Skeletal muscle cell (primary cell): ENCODE measurements around the gene PLA2G4A.

Source experiments
- DNase-seq: peaks from one replicate; pipeline ENCODE4 v3.0.0-alpha.2; 2010; ENCODE audit warnings: low read depth
- H3K4me3 ChIP-seq: 2 replicates; pipeline ENCODE4 v1.5.1; 2011; ENCODE audit warnings: low read depth, mild to moderate bottlenecking, control low read depth, low read length, moderate library complexity

Gene PLA2G4A

DNA sequence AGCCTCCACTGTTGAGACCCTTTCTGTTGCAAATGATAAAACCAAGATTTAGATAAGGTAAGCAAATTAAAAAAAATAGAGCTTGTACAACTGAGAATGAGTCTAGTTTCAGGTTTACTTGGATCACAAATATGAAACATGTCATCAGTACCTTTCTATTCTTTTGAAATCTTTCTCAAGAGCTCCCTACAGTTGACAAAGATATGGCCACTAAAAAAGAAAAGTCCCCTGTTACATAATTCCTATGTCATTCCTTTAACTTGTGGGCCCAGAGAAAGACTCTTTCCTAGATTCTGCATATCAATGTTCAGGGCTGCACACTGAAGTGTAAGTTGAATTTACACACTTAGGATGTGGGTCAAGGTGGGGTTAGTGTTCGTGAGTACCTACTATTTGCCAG lies 168.1 kb downstream of the PLA2G4A start:
- no peak overlapping the region for H3K4me3 ChIP-seq
- DNase-seq, result no peak

DNA sequence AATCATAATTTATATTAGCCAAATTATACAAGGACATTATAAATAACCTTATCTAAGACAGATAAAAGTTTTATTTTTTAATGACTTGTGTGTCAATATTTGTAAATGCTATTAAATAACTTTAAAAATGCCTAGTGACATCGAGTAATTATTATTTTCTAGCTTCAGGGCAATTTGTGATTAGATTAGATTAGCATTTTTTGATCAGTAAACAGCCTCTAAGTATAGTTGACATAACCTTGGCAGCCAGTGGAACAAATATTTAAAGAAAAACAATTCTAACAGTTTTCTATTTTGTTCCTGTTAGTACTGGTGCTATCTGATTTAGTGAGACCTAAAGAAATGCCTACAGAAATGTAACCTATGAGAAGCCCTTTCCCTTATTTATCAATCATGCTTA lies 169.1 kb downstream of the PLA2G4A start:
- no peak overlapping the region for H3K4me3 ChIP-seq

DNA sequence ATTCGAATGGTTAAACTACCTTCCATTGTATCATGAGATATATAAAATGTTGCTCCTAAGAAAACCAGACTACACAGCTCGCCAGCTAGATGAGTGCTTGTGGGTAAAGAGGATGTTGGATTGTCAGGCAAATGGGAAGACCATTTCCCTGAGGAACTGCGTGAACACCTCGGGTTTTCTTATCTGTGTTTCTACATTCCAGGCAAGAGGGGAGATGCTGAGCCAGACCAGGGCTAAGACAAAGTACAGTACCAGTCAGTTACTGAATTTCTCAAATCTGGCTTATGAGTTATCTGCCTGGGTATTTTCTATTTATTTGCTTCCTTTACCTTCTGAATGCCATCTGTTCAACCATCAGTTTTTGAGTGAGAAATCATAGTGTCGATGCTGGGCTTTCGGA lies 170.8 kb downstream of the PLA2G4A start:
- no peak for DNase-seq

More for the DNA sequence above, 169.1 kb downstream of the PLA2G4A start:
- no peak for DNase-seq

DNA sequence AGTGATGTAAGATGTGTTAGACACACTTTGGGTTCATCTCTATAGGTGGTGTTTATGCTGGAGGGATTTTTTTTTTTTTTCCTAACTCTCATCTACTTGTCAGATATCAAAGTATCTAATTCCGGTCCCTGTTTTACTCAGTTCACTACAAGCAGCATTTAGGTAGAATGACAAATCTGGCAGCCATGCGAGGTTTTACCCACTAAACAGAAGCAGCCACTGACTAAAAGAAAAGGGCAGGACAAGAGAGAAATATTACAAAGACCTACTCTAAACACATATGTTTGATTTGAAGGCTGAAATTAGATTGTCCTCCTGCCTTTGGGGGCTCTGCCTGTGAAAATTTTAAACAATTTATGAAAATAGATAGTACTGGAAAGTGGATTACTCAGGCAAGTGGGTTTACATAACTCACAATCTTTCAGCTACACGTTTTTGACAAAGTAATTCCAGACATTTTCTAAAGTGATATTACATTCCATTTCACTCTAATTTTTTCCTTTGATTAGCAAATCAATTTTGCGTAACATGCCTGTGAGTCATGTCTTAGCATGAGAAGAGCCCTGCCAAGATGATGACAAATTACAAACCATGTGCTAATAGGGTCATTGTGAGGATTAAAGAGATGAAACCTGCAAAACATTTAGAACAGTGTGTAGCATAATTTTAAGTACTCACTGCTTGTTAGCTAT lies 172.6 kb downstream of the PLA2G4A start:
- DNase-seq, result peak; percentile 73

More for the DNA sequence above, 170.8 kb downstream of the PLA2G4A start:
- H3K4me3 ChIP-seq, result no peak overlapping the region

DNA sequence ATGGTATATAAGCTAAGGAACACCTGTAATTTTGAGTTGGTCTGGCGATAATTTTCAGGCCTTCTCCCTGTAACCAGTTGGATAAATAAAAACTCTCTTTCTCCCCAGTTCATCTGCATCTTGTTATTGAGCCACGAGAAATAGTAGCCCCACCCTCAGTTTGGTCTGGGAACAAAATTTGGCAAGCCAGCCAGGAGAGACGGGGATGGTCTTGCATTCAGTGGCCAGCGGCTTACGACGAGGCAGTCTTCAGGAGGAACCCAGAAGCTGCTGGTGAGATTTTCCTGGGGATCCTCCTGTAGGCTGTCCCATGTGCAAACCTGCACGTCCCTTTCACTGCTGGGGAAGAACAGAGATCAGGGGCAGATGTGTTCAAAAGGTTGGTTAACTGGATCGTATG lies 174.6 kb downstream of the PLA2G4A start:
- no peak for DNase-seq
- no peak overlapping the region for H3K4me3 ChIP-seq

More for the DNA sequence above, 172.6 kb downstream of the PLA2G4A start:
- no peak overlapping the region for H3K4me3 ChIP-seq

DNA sequence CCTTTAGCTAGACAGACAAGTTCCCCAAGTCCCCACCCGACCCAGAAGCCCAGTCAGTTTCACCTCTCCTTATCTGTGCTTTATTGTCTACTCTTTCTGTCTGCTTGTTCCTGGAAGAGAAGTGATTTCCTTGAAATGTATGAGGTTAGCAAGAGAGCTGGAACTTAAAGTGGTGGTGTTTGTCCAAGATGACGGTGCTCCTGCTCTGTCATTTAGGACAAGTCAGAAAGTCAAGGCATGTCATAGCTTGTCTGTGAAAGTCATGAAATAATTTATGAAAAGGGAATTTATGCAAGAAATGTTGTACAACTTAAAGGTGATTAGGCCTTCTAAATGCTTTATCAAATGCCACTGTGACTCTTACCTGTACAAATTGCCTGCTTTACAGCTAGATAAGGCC lies 178.1 kb downstream of the PLA2G4A start:
- no peak overlapping the region for H3K4me3 ChIP-seq
- DNase-seq, result no peak

DNA sequence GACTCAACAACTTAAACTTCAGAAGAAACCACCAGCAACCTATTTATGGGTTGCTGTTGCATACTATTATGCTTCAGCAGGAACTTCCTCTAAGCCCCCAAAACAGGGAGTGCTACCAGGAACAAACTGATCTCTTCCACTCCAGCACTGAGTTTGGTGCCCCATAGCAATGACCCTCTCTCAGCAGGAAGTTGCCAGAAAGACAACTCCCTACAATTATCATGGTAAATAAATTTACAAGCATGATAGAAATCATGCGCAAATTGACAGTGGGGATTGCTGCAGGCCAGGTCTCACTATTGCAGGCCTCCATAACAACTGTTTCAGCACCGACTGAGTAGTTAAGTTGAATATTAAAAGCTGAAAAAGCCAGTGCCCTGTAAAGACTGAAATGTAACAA lies 180.6 kb downstream of the PLA2G4A start:
- H3K4me3 ChIP-seq, result no peak overlapping the region
- DNase-seq, result no peak

DNA sequence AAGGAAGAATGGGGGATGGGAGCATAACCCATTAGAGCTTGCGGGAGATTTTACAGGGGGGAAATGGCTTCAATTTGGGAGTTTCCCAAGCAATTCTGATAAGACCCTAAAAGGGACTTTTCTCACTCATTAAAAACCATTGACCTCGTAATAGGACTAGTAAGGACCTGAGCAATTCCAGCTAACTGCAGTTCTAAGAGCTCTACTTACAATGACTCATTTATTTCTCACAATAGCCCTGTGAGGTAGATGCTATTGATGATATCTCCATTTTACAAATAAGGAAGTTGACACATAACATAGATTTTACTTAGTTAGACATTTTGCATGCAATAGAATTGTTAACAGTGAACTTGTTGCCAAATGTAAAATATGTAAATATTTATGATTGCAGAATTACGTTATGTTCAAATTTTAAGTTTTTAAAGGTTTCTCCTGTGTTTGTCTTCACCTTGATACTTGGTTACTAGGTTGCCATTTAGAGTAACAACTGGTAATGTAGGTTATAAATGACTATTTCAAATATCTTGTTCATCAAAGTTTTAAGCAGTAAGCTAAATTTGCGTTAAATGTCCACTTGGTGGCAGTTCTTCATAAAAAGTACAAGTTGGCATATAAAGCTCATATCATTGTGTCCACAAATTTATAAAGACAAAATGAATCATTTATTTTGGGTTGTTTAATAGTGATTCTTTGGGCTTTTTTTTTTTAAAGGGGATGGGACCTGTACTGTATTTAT lies 182.0 kb downstream of the PLA2G4A start:
- DNase-seq, result no peak
- no peak overlapping the region for H3K4me3 ChIP-seq

DNA sequence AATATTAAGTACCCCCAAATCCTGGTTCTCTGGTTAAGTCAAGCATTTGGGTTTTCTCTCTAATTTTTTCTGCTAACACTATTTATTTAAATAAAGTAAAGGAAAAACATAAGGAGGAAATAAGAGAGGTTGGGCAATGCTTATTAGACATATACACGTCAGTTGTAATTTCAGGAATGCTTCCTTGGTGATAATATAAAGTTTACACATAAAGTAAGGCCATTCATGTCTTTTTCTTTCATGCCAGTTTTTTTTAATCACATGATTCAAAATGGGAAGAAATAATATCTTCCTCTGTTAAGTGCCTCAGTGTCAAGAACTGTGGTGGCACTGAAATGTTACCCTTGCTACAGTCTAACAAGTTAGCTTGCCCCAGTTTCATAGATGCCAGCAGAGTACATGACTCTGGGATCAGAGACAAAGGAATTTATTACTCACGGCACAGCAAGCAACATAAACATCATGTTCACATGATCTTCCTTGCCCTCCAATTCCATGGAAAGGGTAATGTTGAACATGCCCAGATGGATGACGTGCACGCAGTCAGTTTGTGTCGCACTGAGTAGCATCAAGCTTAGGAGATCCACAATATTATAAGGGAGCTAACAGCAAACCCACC lies 184.9 kb downstream of the PLA2G4A start:
- H3K4me3 ChIP-seq, result no peak overlapping the region
- no peak for DNase-seq

DNA sequence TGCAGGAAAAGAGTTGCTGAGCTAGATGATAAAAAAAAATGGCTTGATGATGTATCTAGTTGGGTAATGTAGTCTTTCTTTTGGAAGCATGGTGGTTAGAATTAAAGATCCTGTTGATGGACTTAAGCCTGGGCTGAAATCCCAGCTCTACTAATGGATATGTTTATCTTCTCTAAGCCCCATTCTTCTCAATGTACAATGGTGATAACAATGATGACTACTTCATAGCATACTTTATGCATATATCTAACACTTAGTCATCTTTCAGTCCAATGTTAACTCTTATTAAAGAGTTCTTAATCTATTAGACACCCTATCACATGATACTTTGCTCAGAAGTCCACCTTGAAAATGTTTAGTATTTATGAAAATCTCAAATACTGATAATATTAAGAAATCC lies 189.5 kb downstream of the PLA2G4A start:
- no peak overlapping the region for H3K4me3 ChIP-seq
- DNase-seq, result no peak

DNA sequence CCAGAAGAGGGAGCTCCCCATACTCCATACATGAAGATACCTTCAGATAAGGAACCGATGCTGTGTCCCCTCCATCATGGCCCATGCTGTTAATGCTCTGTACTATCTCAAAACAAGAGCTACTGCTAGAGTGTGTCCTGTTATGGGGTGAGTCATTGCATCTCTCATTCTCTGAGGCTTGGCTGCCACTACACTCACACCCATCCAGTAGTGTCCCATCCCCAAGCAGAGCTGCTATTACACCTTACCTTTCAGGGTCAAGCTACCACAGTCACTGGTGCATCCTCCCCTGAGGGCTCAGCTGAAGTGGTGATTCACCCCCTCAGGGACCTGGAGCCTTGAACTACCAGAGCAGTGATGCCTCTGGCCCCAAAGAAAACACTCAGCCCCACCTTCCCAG lies 198.5 kb downstream of the PLA2G4A start:
- no peak overlapping the region for H3K4me3 ChIP-seq
- no peak for DNase-seq

DNA sequence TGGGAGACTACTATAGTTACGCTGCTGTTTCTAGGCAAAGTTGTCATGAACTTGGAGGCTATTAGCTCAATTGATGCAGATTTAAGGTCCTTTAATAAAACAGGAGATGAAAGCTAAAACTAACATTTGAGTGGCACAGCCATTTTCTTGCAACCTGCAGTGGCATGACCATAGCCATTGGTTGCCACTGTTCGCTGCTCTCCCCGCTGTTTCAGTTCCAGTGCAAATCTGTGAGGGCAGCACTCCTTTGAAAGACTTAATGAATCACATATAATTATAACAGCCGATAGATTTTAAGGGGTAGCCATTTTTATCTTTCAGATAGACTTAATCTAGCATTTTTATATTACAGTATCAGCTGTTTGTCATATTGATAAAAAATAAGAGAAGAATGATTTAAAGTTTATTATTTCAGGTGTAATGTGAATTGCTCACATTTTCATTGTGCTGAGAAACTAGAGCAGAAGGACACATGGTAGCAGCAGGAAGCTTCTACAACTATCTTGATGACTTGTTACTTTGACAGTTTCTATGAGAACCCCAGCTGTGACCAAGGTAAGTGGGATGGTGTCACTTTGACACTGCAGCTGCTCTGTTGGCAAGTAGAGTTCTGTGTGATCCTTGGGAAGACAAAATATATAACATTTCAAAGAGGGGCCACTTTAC lies 203.7 kb downstream of the PLA2G4A start:
- no peak overlapping the region for H3K4me3 ChIP-seq
- DNase-seq, result no peak

DNA sequence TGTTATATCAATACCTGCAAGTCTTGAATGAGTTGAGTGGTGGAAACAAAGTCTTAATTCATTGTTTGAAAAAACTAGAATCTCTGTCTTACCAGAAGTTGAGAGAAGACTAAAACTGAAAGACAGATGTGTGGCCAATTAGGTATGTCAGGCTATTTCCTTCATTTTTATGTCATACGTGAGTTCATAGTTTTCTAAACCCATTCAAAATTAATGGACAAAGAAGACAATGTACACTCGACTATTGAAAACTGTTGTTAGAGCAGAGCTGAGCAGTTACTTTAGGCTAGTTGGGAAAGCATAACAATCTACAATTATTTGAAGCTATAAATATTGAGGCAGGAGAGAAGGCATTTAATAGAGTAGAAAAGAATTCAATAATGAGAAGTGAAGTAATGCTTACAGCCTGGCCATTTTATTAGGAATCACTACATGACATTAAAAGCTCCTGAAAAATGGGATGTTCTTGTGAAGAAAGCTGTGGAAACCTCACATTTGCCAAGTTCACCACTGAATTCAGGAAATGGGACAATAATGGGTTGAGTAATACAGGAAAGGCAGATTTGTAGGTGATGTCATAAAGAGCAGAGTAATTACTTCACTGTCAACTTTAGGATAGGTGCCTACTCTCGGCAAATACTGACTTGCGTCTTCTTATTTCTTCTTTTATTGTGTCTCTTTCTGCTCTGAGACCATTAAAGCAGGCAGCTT lies 204.4 kb downstream of the PLA2G4A start:
- H3K4me3 ChIP-seq, result no peak overlapping the region
- DNase-seq, result no peak

DNA sequence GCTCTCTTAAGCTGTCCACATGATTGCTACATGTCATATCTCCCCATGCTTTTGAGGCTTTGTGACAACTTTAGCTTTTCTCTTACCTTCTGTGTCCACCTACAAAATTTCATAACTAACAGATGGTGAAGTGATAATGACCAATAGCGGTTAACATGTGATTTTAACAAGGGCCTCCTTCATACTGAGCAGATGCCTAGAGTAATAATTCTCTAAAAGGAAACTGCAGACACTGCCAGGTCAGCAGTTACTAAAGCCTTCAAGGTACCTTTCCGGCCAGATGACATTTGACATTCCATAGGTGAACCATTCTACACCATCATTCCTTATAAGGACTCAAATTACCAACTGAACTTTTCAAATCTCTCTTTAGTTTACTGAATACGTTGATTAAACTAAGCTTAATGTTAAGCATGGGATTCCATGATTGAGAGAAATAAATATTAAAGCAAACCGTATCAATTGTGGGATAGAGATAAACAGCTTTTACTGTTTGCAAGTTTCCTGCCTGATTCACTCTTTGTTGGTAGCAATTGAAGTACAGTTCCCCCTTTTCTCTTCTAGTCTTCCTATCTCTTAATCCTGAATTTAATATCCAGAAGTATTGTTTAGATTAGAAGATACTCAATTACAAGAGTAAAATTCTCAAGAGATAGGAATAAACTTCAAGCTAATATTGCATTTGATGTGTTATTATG lies 205.1 kb downstream of the PLA2G4A start:
- no peak overlapping the region for H3K4me3 ChIP-seq
- no peak for DNase-seq

DNA sequence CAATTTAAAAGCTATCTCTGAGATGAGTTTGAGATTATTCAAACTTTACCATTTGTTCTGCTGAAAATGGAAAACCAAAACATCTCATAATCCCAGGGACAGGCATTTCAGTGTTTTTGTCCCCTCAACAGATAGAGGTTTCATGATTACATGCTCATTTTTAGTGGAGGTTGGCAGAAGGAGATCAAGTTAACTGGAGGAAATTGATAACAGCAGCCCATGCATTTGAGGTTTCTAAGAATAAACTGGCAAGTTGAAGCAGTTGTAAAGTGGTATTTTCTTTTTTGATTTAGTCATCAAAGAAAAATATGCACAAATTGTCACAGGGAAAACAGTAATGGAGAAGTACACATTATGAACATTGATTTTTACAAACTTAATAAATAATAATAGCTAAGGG lies 205.8 kb downstream of the PLA2G4A start:
- no peak overlapping the region for H3K4me3 ChIP-seq
- DNase-seq, result no peak

DNA sequence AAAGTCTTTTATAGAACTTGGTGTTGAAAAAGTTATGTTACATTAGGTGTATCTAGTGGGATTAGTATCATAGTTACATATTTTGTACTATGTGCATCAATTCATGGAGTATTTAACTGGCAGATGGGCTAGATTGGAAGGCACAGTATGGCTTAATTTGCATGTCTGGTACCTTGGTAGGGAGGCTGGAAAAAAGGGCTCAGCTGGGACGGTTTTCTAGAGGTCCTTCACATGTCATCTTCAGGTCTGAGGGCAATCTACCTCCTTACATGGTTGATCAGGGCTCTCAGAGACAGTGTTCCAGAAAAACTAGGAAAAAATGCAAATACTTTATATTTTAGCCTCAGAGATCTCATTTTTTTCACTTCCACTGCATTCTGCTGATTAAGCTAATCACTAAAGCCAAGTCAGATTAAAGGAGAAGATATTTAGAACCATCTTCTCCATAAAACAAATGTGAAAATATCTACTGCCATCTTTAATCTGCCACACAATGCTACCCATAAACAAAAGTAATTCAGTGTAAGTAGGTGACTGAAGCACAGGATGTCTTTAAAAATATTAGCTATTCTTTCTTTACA lies 209.3 kb downstream of the PLA2G4A start:
- H3K4me3 ChIP-seq, result no peak overlapping the region
- no peak for DNase-seq
